ENCODE data around the gene EPN1. TPM values are rescaled to one million over a fixed set of nuclear protein-coding genes. Genes with fewer than 3 reads are reported as not detected.

The EPN1 gene
- total and polyA plus RNA-seq, 9 of the 15 experiments (the other 6 are each of a cell fraction or from before 2014, with no cell fraction given): 0.08 to 138 (median 12.7) TPM

DNA sequence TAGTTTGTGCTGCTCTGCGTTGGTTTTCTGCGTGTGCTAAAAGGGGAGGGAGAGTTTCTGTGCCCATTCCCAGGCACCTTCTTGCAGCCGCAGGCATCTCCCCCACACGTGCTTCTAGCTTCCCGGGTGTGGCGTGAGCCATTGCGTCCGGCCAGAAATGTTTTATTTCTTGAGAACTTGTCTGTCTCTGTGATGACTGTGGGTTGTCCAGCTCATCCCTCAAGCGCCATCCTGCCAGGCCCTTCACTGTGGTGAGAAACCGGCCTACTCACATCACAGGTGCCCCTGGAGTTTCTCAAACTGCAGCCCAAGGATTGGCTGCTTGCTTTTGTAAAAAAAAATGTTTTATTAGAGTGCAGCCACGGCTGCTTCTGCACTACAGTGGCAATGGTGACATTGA is 24.2 kb downstream of the EPN1 start:
- peaks cover 24% of the 10 kb centered on the region for H4K20me1 ChIP-seq (replicated peaks; ENCODE audit: control insufficient read depth, insufficient read depth, low read length)
- no peak overlapping the region for H3K4me2 ChIP-seq (ENCODE audit: insufficient read depth, low read length)
- no peaks in the 10 kb centered on the region; the same call in 1 of the 2 replicates for H3K9me3 ChIP-seq (replicated peaks; ENCODE audit: control insufficient read depth, insufficient read depth, low read depth, low read length)
- no peak overlapping the region for H3K4me3 ChIP-seq
- H3K4me1 ChIP-seq (replicated peaks in 1 of 2; ENCODE audit: control insufficient read depth in 2 of 2, insufficient read depth in 2 of 2, low read length in 2 of 2): peaks cover 10 to 31% of the 10 kb centered on the region in 2 experiments; a peak in 4 of 5 replicates
- CTCF ChIA-PET (ENCODE audit: low intra/inter-chr PET ratio): no interaction called here
- peaks cover 4% of the 10 kb centered on the region for H3K9me1 ChIP-seq (ENCODE audit: control insufficient read depth, insufficient read depth, low read length)
- BruUV-seq (replicated peaks): no TSS peak
- 85% methylated on average over 11 of the region's 11 CpGs for WGBS (ENCODE audit: insufficient coverage, low coverage, missing lambda C conversion rate)
- H2AFZ ChIP-seq (ENCODE audit: low read depth, low read length): no peak overlapping the region
- in situ Hi-C loops (cut with MboI) (no loop called here), intact Hi-C loops (cut with micrococcal nuclease) (no loop called here)
- ATAC-seq (no peak), FAIRE-seq (no peak), DNase-seq (ENCODE audit: extremely low read depth in 1 of 4, low spot score in 3 of 4) (no peak)
- H3K9ac ChIP-seq (ENCODE audit: insufficient read depth in 1 of 2, low read depth in 2 of 2, low read length in 2 of 2): no peak overlapping the region
- peaks cover 55% of the 10 kb centered on the region; the same call in 2 of the 3 replicates for H3K36me3 ChIP-seq (ENCODE audit: control insufficient read depth, insufficient read depth, low read length)
- no peaks in the 10 kb centered on the region for H3K79me2 ChIP-seq (ENCODE audit: control insufficient read depth, insufficient read depth, low read length)
- no peak for TF ChIP-seq KLF13 (tag; IDR thresholded peaks at IDR 0.05; ENCODE audit: borderline replicate concordance, low read depth)
- TF ChIP-seq, protein P1, sequence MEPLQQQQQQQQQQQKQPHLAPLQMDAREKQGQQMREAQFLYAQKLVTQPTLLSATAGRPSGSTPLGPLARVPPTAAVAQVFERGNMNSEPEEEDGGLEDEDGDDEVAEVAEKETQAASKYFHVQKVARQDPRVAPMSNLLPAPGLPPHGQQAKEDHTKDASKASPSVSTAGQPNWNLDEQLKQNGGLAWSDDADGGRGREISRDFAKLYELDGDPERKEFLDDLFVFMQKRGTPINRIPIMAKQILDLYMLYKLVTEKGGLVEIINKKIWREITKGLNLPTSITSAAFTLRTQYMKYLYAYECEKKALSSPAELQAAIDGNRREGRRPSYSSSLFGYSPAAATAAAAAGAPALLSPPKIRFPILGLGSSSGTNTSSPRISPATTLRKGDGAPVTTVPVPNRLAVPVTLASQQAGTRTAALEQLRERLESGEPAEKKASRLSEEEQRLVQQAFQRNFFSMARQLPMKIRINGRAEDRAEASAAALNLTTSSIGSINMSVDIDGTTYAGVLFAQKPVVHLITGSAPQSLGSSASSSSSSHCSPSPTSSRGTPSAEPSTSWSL (CRISPR knock-in tag; IDR thresholded peaks at IDR 0.05; ENCODE audit: borderline replicate concordance): no peak
- TF ChIP-seq, protein P2, sequence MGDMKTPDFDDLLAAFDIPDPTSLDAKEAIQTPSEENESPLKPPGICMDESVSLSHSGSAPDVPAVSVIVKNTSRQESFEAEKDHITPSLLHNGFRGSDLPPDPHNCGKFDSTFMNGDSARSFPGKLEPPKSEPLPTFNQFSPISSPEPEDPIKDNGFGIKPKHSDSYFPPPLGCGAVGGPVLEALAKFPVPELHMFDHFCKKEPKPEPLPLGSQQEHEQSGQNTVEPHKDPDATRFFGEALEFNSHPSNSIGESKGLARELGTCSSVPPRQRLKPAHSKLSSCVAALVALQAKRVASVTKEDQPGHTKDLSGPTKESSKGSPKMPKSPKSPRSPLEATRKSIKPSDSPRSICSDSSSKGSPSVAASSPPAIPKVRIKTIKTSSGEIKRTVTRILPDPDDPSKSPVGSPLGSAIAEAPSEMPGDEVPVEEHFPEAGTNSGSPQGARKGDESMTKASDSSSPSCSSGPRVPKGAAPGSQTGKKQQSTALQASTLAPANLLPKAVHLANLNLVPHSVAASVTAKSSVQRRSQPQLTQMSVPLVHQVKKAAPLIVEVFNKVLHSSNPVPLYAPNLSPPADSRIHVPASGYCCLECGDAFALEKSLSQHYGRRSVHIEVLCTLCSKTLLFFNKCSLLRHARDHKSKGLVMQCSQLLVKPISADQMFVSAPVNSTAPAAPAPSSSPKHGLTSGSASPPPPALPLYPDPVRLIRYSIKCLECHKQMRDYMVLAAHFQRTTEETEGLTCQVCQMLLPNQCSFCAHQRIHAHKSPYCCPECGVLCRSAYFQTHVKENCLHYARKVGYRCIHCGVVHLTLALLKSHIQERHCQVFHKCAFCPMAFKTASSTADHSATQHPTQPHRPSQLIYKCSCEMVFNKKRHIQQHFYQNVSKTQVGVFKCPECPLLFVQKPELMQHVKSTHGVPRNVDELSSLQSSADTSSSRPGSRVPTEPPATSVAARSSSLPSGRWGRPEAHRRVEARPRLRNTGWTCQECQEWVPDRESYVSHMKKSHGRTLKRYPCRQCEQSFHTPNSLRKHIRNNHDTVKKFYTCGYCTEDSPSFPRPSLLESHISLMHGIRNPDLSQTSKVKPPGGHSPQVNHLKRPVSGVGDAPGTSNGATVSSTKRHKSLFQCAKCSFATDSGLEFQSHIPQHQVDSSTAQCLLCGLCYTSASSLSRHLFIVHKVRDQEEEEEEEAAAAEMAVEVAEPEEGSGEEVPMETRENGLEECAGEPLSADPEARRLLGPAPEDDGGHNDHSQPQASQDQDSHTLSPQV (IDR thresholded peaks at IDR 0.05): no peak
- POLR2A ChIA-PET: interaction anchor here (0.8 kb wide), 1 partner anchor 13 kb away, joined by 3 read pairs; no protein-coding TSS in a partner anchor
- H3K27me3 ChIP-seq (ENCODE audit: control insufficient read depth in 2 of 2, insufficient read depth in 2 of 2, low read length in 2 of 2): no peaks in the 10 kb centered on the region
- no peak overlapping the region for H3K27ac ChIP-seq (ENCODE audit: extremely low read depth, low read depth, low read length)
